ENCODE results near the gene RELL2.

Gene RELL2

DNA sequence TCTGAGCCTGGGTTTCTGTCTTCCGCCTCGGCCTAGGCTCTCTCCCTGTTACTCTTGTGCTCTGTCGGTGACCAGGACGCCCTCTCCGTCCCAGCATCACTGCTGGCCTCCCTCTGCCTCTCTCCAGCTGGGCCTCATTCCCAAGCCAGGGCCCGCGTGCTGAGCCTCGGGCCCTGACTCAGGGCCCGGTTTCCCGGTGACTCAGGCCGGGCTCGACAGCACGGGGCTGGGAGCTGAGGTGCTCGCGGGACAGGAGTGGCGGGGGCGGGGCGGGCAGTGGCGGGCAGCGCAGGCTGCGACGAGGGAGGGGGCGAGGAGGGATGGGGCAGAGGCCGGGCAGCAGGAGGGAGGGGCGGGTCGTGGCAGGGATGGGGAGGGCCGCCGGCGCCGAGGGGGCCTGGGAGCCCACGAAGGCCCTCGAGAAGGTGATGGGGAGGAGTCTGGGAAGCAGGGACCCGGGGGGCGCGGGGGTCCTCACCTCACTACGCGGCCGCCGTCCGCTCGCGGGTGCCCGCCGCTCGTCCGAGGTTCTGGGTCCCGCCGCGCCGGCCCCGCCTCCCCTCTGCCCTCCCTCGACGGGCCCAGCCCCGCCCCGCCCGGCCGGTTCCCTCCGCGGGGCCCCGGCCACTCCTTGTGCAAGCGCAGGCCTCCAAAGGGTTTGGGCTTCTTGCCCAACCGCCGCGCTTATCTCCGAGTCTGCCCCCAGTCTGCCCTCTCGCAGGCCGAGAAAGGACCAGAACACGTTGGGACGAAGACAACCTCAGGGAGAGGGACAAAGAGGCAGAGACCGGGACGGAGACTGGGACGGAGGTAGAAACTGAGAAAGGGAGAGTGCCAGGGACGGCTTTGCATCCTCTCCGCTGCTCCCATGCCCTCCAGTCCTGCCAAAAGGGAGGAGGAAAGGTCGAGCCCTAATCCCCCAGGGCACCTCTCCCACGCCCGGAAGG, 45.2 kb downstream of the RELL2 start, which contains the start of gene ARAP3:
ARAP3 (minus strand) TSS at position 536 of the 947 bp plus-strand sequence. CDS start 1,744 bp downstream, outside the sequence.
- no peak for TF ChIP-seq FOXP2 (optimal IDR thresholded peaks at IDR 0.05; ENCODE audit: borderline replicate concordance, extremely low read depth, extremely low read length, insufficient read depth)
- TF ChIP-seq TAF1 (IDR thresholded peaks at IDR 0.05; ENCODE audit: borderline replicate concordance, insufficient read depth, low read length), result no peak
- no peak for TF ChIP-seq POLR2AphosphoS5 (IDR thresholded peaks at IDR 0.05; ENCODE audit: low read depth, low read length)
- TF ChIP-seq, protein P1, sequence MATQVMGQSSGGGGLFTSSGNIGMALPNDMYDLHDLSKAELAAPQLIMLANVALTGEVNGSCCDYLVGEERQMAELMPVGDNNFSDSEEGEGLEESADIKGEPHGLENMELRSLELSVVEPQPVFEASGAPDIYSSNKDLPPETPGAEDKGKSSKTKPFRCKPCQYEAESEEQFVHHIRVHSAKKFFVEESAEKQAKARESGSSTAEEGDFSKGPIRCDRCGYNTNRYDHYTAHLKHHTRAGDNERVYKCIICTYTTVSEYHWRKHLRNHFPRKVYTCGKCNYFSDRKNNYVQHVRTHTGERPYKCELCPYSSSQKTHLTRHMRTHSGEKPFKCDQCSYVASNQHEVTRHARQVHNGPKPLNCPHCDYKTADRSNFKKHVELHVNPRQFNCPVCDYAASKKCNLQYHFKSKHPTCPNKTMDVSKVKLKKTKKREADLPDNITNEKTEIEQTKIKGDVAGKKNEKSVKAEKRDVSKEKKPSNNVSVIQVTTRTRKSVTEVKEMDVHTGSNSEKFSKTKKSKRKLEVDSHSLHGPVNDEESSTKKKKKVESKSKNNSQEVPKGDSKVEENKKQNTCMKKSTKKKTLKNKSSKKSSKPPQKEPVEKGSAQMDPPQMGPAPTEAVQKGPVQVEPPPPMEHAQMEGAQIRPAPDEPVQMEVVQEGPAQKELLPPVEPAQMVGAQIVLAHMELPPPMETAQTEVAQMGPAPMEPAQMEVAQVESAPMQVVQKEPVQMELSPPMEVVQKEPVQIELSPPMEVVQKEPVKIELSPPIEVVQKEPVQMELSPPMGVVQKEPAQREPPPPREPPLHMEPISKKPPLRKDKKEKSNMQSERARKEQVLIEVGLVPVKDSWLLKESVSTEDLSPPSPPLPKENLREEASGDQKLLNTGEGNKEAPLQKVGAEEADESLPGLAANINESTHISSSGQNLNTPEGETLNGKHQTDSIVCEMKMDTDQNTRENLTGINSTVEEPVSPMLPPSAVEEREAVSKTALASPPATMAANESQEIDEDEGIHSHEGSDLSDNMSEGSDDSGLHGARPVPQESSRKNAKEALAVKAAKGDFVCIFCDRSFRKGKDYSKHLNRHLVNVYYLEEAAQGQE (IDR thresholded peaks at IDR 0.05; ENCODE audit: insufficient read depth in 1 of 2, low read depth in 2 of 2, low read length in 2 of 2), result no peak
- no peak for TF ChIP-seq SIN3A (IDR thresholded peaks at IDR 0.05; ENCODE audit: borderline replicate concordance, insufficient read depth, low read length)

DNA sequence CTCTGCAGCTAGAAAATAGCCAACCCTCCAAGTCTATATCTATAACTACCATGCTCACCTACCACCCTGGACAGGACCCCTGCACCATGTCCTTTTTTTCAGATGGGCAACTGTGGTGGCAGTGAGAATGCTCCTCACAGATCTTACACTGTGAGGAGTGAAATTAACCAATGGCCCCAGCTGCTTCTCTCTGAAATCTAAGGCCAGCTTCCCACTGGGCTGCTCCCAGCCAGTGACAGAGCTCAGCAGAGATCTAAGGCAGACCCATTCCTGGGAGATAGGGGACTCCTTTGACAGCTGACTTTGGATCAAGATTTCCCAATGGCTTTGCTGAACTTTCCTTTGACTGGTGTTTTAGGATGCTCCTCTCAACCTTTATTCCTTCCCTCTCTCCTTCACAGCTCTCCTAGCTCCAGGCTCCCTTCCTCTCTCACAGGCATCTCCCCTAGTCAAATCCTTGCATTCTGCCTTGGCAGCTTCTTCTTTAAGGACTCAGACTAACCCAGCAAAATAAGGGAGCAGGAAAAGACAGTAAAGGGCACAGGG, 46.9 kb downstream of the RELL2 start:
- TF ChIP-seq TAF1 (IDR thresholded peaks at IDR 0.05; ENCODE audit: borderline replicate concordance, insufficient read depth, low read length) (no peak), FOXP2 (optimal IDR thresholded peaks at IDR 0.05; ENCODE audit: borderline replicate concordance, extremely low read depth, extremely low read length, insufficient read depth) (no peak), POLR2AphosphoS5 (IDR thresholded peaks at IDR 0.05; ENCODE audit: low read depth, low read length) (no peak), SIN3A (IDR thresholded peaks at IDR 0.05; ENCODE audit: borderline replicate concordance, insufficient read depth, low read length) (no peak)
- TF ChIP-seq, protein P1 (IDR thresholded peaks at IDR 0.05; ENCODE audit: insufficient read depth in 1 of 2, low read depth in 2 of 2, low read length in 2 of 2), result no peak

GRCh38 chr5:141685591-141685990, 48.8 kb downstream of the RELL2 start:
- TF ChIP-seq POLR2AphosphoS5 (IDR thresholded peaks at IDR 0.05; ENCODE audit: low read depth, low read length) (no peak), FOXP2 (optimal IDR thresholded peaks at IDR 0.05; ENCODE audit: borderline replicate concordance, extremely low read depth, extremely low read length, insufficient read depth) (no peak), SIN3A (IDR thresholded peaks at IDR 0.05; ENCODE audit: borderline replicate concordance, insufficient read depth, low read length) (no peak), TAF1 (IDR thresholded peaks at IDR 0.05; ENCODE audit: borderline replicate concordance, insufficient read depth, low read length) (no peak)
- TF ChIP-seq, protein P1 (IDR thresholded peaks at IDR 0.05; ENCODE audit: insufficient read depth in 1 of 2, low read depth in 2 of 2, low read length in 2 of 2), result no peak

DNA sequence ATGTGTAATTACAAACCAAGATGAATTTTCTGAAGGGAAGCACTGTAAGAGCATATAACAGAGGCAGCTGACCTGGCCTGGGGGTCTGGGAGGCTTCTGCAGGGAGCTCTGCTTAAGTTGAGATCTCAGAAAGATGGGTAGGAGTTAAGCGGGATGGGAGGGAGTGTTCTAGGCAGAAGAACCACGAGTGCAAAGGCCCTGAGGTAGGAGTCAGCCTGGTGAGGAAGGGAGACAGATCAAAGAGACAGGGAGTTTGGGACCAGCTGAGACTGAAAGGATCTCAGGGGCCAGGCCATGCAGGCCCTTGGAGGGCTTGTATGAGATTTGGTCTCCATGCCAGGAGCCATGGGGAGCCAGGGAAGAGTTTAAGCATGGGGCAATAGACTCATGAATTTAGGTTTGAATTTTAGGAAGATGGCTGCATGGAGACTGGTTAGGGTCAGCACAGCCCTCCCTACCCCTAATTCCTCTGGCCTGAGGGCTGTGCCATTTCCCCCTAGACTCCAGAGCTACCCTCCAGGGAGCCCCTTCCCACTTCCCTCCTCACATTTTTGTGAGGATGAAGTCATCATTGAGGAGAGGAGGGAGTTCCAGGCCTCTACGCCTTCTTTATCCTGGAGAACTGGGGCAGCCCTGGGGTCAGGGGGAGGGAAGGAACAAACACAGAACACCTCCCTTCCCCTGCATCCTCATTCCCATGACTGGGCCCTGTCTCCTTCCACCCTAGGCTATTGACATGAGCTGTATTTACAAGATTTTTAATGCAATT, 50.0 kb downstream of the RELL2 start:
- no peak for TF ChIP-seq POLR2AphosphoS5 (IDR thresholded peaks at IDR 0.05; ENCODE audit: low read depth, low read length)
- no peak for TF ChIP-seq FOXP2 (optimal IDR thresholded peaks at IDR 0.05; ENCODE audit: borderline replicate concordance, extremely low read depth, extremely low read length, insufficient read depth)
- no peak for TF ChIP-seq TAF1 (IDR thresholded peaks at IDR 0.05; ENCODE audit: borderline replicate concordance, insufficient read depth, low read length)

All from PFSK-1 (cell line).